Activated CD8-positive, alpha-beta T cell treated with anti-CD3 and anti-CD28 coated beads for 36 hours (primary cell): ENCODE data around the gene MYO16. TPM values are rescaled to one million over a fixed set of nuclear protein-coding genes. Genes with fewer than 3 reads are reported as not detected.

Experiments used
- ATAC-seq: fragments of 200-7000 bp; cut with Tn5 transposase; one replicate; pipeline ENCODE4 v1.10.0; 2021; ENCODE audit warnings: mild to moderate bottlenecking, moderate library complexity
- CTCF ChIA-PET: fragments of 350-600 bp; sonication (Branson Sonifier 250); formaldehyde crosslinking; loops from one replicate; lab custom pipeline; 2021; ENCODE audit warnings: antibody characterized with exemption; lab: Charles Lee
- POLR2A ChIA-PET: fragments of 350-600 bp; sonication (Branson Sonifier 250); formaldehyde crosslinking; loops from one replicate; lab custom pipeline; 2021; ENCODE audit warnings: antibody characterized with exemption; lab: Charles Lee
- DNase-seq: peaks from one replicate; pipeline ENCODE4 v3.0.0-alpha.2; 2020
- H3K27ac Mint-ChIP-seq: one replicate; pipeline ENCODE4 v1.8.0; 2021; ENCODE audit warnings: mild to moderate bottlenecking, mixed read lengths
- H3K27me3 Mint-ChIP-seq: one replicate; pipeline ENCODE4 v1.8.0; 2021; ENCODE audit warnings: mixed read lengths
- H3K36me3 Mint-ChIP-seq: one replicate; pipeline ENCODE4 v1.8.0; 2021; ENCODE audit warnings: low read depth, mixed read lengths
- H3K4me1 Mint-ChIP-seq: one replicate; pipeline ENCODE4 v1.8.0; 2021; ENCODE audit warnings: low read depth, mixed read lengths
- H3K4me3 Mint-ChIP-seq: one replicate; pipeline ENCODE4 v1.8.0; 2021; ENCODE audit warnings: mild to moderate bottlenecking, moderate library complexity, mixed read lengths
- H3K9me3 Mint-ChIP-seq: one replicate; pipeline ENCODE4 v1.8.0; 2021; ENCODE audit warnings: mixed read lengths
- intact Hi-C: fragments of 100-400 bp; cut with micrococcal nuclease; formaldehyde crosslinking; loops from one replicate; pipeline ENCODE4 v1.10.0; 2022
- total RNA-seq, 2 experiments: library from RNA; stranded (reverse); gene quantifications; one replicate each; pipeline ENCODE4 v1.2.3, GENCODE V29; 2021
- TF ChIP-seq, protein P1 (sequence below): fragments of 200-600 bp; IDR thresholded peaks from one replicate; pipeline ENCODE4 v1.8.0; 2022; ENCODE audit warnings: antibody characterized with exemption, mild to moderate bottlenecking

The MYO16 gene
- total RNA-seq, 2 experiments from 2014 or later: not detected

DNA sequence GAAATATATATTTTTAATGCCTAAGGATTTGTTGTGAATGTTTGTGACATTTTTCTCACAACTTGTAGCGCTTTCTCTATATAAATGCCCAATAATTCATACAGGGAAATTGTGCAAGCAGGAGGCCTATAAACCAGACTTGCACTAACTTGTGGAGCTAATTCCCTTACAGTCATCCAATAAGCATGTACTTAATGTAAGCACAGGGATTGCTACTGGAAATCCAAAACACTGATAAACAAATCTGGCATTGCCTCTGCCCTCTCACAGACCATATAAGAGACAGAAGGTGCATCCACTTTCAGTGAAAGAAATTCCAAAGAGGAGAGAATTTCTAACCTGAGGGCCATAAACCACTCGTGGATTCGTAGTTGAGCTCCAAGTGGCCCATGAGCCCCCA is 518.8 kb downstream of the MYO16 start:
- H3K27me3 Mint-ChIP-seq: peaks cover 11% of the 10 kb centered on the region
- no peaks in the 10 kb centered on the region for H3K36me3 Mint-ChIP-seq
- ATAC-seq: no peak
- intact Hi-C loops: no loop called here
- ChIA-PET POLR2A (no interaction called here), CTCF (no interaction called here)
- no peaks in the 10 kb centered on the region for H3K9me3 Mint-ChIP-seq
- H3K27ac Mint-ChIP-seq: no peak overlapping the region
- TF ChIP-seq, protein P1, sequence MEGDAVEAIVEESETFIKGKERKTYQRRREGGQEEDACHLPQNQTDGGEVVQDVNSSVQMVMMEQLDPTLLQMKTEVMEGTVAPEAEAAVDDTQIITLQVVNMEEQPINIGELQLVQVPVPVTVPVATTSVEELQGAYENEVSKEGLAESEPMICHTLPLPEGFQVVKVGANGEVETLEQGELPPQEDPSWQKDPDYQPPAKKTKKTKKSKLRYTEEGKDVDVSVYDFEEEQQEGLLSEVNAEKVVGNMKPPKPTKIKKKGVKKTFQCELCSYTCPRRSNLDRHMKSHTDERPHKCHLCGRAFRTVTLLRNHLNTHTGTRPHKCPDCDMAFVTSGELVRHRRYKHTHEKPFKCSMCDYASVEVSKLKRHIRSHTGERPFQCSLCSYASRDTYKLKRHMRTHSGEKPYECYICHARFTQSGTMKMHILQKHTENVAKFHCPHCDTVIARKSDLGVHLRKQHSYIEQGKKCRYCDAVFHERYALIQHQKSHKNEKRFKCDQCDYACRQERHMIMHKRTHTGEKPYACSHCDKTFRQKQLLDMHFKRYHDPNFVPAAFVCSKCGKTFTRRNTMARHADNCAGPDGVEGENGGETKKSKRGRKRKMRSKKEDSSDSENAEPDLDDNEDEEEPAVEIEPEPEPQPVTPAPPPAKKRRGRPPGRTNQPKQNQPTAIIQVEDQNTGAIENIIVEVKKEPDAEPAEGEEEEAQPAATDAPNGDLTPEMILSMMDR: no peak
- no peak for DNase-seq
- H3K4me3 Mint-ChIP-seq: no peak overlapping the region
- H3K4me1 Mint-ChIP-seq: no peaks in the 10 kb centered on the region

DNA sequence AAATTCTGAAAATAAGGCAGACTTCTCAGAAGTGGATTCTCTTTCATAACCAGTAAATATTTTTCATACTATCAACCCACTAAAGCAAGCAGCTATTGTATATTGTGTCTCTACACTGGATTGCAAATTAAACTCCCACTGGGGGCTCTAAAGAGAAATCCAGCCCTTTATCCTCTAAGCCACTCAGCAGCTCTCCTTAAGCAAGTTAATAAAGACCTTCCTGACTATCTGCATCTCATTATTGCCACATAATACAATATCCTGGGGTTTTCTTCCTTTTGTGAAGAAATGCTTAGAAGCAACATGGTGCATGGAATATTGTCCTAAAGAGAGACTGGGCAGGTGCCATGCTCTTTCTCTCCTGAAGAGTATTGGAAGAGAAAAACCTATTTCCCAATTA is 521.3 kb downstream of the MYO16 start:
- H3K9me3 Mint-ChIP-seq: no peaks in the 10 kb centered on the region
- ATAC-seq (no peak), DNase-seq (no peak)
- no peaks in the 10 kb centered on the region for H3K4me1 Mint-ChIP-seq
- intact Hi-C loops: no loop called here
- peaks cover under 1% of the 10 kb centered on the region for H3K27me3 Mint-ChIP-seq
- TF ChIP-seq, protein P1: no peak
- H3K4me3 Mint-ChIP-seq: no peak overlapping the region
- no peak overlapping the region for H3K27ac Mint-ChIP-seq
- ChIA-PET POLR2A (no interaction called here), CTCF (no interaction called here)
- H3K36me3 Mint-ChIP-seq: no peaks in the 10 kb centered on the region

DNA sequence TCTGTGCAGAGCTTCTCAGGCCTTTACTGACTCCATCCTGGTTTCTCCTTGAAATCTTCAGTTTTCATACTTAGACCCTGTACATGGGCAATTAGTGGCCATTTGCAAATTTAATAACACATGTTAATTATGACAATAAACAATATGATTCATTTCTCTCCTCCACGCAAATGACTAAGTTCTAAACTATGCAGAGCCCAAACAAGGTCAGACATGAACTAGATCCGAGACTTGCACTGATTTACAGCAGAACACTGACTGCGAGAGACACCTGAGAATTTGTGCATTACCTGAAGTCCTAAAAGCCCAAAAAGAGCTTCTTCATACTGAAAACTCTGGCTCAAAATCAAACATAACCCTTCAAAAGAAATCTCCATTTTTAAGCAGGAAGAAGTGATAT is 521.8 kb downstream of the MYO16 start:
- Mint-ChIP-seq H3K36me3 (no peaks in the 10 kb centered on the region), H3K4me1 (no peaks in the 10 kb centered on the region), H3K4me3 (no peak overlapping the region), H3K27me3 (no peaks in the 10 kb centered on the region), H3K27ac (no peak overlapping the region), H3K9me3 (no peaks in the 10 kb centered on the region)
- TF ChIP-seq, protein P1: no peak
- ChIA-PET POLR2A (no interaction called here), CTCF (no interaction called here)
- no peak for ATAC-seq
- DNase-seq: no peak
- intact Hi-C loops: no loop called here

DNA sequence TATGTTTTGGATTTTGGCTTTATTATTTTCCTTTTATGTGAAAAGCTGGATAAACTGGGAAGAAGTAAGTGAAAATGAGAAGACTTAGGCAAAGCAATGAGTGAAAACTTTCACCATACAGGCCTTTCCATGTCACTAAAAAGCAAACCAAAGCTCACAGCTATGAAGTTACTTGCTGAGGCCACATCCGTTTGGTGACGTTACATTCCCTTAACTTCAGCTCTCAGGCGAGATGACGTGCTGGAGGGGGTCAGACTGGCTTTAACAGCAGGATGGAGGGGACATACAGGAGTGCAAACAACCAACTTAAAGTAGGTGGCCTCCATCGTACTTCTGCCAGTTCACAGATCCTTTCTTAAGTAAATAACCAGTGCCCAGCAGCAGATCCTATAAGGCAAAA is 522.3 kb downstream of the MYO16 start:
- no peak for ATAC-seq
- DNase-seq: no peak
- POLR2A ChIA-PET: no interaction called here
- Mint-ChIP-seq H3K27ac (no peak overlapping the region), H3K4me1 (no peaks in the 10 kb centered on the region), H3K9me3 (no peaks in the 10 kb centered on the region), H3K27me3 (no peaks in the 10 kb centered on the region), H3K4me3 (no peak overlapping the region), H3K36me3 (no peaks in the 10 kb centered on the region)
- intact Hi-C loops: no loop called here
- TF ChIP-seq, protein P1: no peak
- CTCF ChIA-PET: interaction anchor here (1.6 kb wide), 1 partner anchor 11 kb away, joined by 3 read pairs; no protein-coding TSS in a partner anchor

DNA sequence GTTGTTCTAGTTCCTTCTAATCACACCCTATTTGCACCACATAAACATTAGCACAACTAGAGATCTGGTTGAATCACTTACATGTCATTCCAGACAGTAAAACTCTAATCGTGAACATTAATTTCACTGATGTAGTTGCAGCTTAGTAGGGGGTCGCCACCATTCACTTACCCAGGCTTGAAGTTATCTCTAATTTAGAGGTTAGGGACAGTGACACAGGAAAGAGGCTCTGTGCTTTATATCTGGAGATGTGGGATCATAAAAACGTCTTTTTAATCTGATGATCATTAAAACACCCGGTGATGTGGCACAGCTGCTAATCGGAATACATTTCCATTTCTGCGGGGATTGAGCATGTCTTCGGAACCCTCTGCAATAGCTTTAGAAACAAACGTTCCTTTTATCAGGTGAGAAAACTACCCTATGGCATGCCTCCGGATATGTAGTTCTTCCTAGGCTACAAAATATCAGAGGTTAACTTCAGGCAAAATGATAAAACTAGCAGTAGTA is 523.0 kb downstream of the MYO16 start:
- H3K27me3 Mint-ChIP-seq: no peaks in the 10 kb centered on the region
- TF ChIP-seq, protein P1: no peak
- no peaks in the 10 kb centered on the region for H3K4me1 Mint-ChIP-seq
- no peaks in the 10 kb centered on the region for H3K9me3 Mint-ChIP-seq
- no peaks in the 10 kb centered on the region for H3K36me3 Mint-ChIP-seq
- no peak overlapping the region for H3K27ac Mint-ChIP-seq
- intact Hi-C loops: no loop called here
- no peak for DNase-seq
- no peak for ATAC-seq
- ChIA-PET CTCF (interaction anchor here (1.6 kb wide), 1 partner anchor 10 kb away, joined by 3 read pairs; no protein-coding TSS in a partner anchor), POLR2A (no interaction called here)
- H3K4me3 Mint-ChIP-seq: no peak overlapping the region
